Stomach smooth muscle (tissue), 2 donors: ENCODE measurements around the gene PBLD.
"Not testable (repeated sequence)": the region's sequence is repeated elsewhere in the genome, so short reads cannot be mapped to it uniquely, and the experiment has no call there.

Experiments
- H3K27ac ChIP-seq: one replicate; pipeline ENCODE4 v1.7.0; 2013; ENCODE audit warnings: mild to moderate bottlenecking, low read length, inconsistent platforms
- H3K27me3 ChIP-seq, 2 donors: one replicate each; pipeline ENCODE4 v1.7.0; 2013; ENCODE audit warnings: low read length in 2 of 2; ENCODE audit not compliant: insufficient read depth in 2 of 2, control insufficient read depth in 1 of 2
- H3K36me3 ChIP-seq, 2 donors: one replicate each; pipeline ENCODE4 v1.7.0; 2013; ENCODE audit warnings: low read length in 2 of 2; ENCODE audit not compliant: control insufficient read depth in 2 of 2, insufficient read depth in 2 of 2
- H3K4me1 ChIP-seq: one replicate; pipeline ENCODE4 v1.7.0; 2013; ENCODE audit warnings: low read length; ENCODE audit not compliant: control insufficient read depth, insufficient read depth
- H3K4me3 ChIP-seq, 2 donors: one replicate each; pipeline ENCODE4 v1.7.0; 2013; ENCODE audit warnings: low read length in 2 of 2
- H3K9ac ChIP-seq, 2 donors: one replicate each; pipeline ENCODE4 v1.7.0; 2013; ENCODE audit warnings: low read length in 2 of 2, mild to moderate bottlenecking in 1 of 2
- H3K9me3 ChIP-seq, 2 donors: one replicate each; pipeline ENCODE4 v1.7.0; 2013; ENCODE audit warnings: low read length in 2 of 2; ENCODE audit not compliant: control insufficient read depth in 2 of 2
- donor health status: healthy.
- donor health status: Pancreatic carcinoma.

The PBLD gene

GRCh38 chr10:68330852-68331454 is 1.8 kb downstream of the PBLD start:
- Histone ChIP-seq H3K36me3 (no peaks in the 10 kb centered on the region), H3K9ac (peak overlapping the region; percentile 99 to 100), H3K4me1 (peaks cover 11% of the 10 kb centered on the region), H3K9me3 (no peaks in the 10 kb centered on the region), H3K4me3 (peak overlapping the region; percentile 93 to 95), H3K27me3 (no peaks in the 10 kb centered on the region), H3K27ac (peak overlapping the region; percentile 98)

- Histone ChIP-seq H3K9me3 (no peaks in the 10 kb centered on the region), H3K27me3 (no peaks in the 10 kb centered on the region), H3K27ac (no peak overlapping the region), H3K36me3 (no peaks in the 10 kb centered on the region), H3K9ac (no peak overlapping the region), H3K4me1 (peaks cover 9% of the 10 kb centered on the region), H3K4me3 (no peak overlapping the region)
These were observed 3.2 kb downstream of the PBLD start for GRCh38 chr10:68329506-68329861.

GRCh38 chr10:68327889-68328786 is 4.6 kb downstream of the PBLD start:
- Histone ChIP-seq H3K9me3 (no peaks in the 10 kb centered on the region), H3K27ac (no peak overlapping the region), H3K27me3 (no peaks in the 10 kb centered on the region), H3K4me3 (no peak overlapping the region), H3K9ac (peak overlapping the region in 1 of 2 donors; percentile 41), H3K36me3 (no peaks in the 10 kb centered on the region), H3K4me1 (peaks cover 9% of the 10 kb centered on the region)

- H3K9ac ChIP-seq, H3K36me3 ChIP-seq, H3K9me3 ChIP-seq, H3K27ac ChIP-seq, H3K27me3 ChIP-seq, H3K4me1 ChIP-seq, H3K4me3 ChIP-seq: not testable (repeated sequence)
These were observed 8.3 kb downstream of the PBLD start for GRCh38 chr10:68324396-68324795.

- Histone ChIP-seq H3K4me1 (no peaks in the 10 kb centered on the region), H3K4me3 (no peak overlapping the region), H3K27me3 (no peaks in the 10 kb centered on the region), H3K27ac (no peak overlapping the region), H3K9ac (no peak overlapping the region), H3K9me3 (peaks cover 0 to 12% of the 10 kb centered on the region in 2 donors), H3K36me3 (no peaks in the 10 kb centered on the region)
These were observed 14.2 kb downstream of the PBLD start for GRCh38 chr10:68318331-68319059.

GRCh38 chr10:68315582-68315981 is 17.1 kb downstream of the PBLD start:
- no peak overlapping the region for H3K27ac ChIP-seq
- H3K36me3 ChIP-seq, result no peaks in the 10 kb centered on the region
- H3K4me3 ChIP-seq, result no peak overlapping the region
- no peaks in the 10 kb centered on the region for H3K4me1 ChIP-seq
- H3K27me3 ChIP-seq, result no peaks in the 10 kb centered on the region
- peaks cover 0 to 12% of the 10 kb centered on the region in 2 donors for H3K9me3 ChIP-seq
- H3K9ac ChIP-seq, result no peak overlapping the region

- not testable (repeated sequence) for H3K27me3 ChIP-seq, H3K36me3 ChIP-seq, H3K27ac ChIP-seq, H3K9ac ChIP-seq, H3K4me3 ChIP-seq, H3K4me1 ChIP-seq
- H3K9me3 ChIP-seq, result peaks cover 0 to 12% of the 10 kb centered on the region in 2 donors
These were observed 17.8 kb downstream of the PBLD start for GRCh38 chr10:68314930-68315329.

GRCh38 chr10:68310531-68310930 is 22.2 kb downstream of the PBLD start:
- Histone ChIP-seq H3K4me1 (no peaks in the 10 kb centered on the region), H3K27me3 (no peaks in the 10 kb centered on the region), H3K9me3 (no peaks in the 10 kb centered on the region), H3K4me3 (no peak overlapping the region), H3K27ac (no peak overlapping the region), H3K9ac (no peak overlapping the region), H3K36me3 (no peaks in the 10 kb centered on the region)

GRCh38 chr10:68305854-68306253 is 26.9 kb downstream of the PBLD start:
- Histone ChIP-seq H3K4me3 (no peak overlapping the region), H3K27ac (no peak overlapping the region), H3K36me3 (no peaks in the 10 kb centered on the region), H3K27me3 (no peaks in the 10 kb centered on the region), H3K9ac (no peak overlapping the region), H3K4me1 (no peaks in the 10 kb centered on the region), H3K9me3 (no peaks in the 10 kb centered on the region)

- Histone ChIP-seq H3K36me3 (no peaks in the 10 kb centered on the region), H3K27ac (no peak overlapping the region), H3K4me3 (no peak overlapping the region)
These were observed 28.8 kb downstream of the PBLD start for GRCh38 chr10:68303849-68304412.

More at GRCh38 chr10:68303849-68304412, 28.8 kb downstream of the PBLD start:
- Histone ChIP-seq H3K9ac (no peak overlapping the region), H3K4me1 (no peaks in the 10 kb centered on the region), H3K27me3 (no peaks in the 10 kb centered on the region), H3K9me3 (no peaks in the 10 kb centered on the region)
